ENCODE results near the gene KLHL25. TPM values are rescaled to one million over a fixed set of nuclear protein-coding genes. Genes with fewer than 3 reads are reported as not detected.

KLHL25 gene
- polyA plus RNA-seq, 2 of the 4 experiments (the other 2 are of a cell fraction), result 3.2 to 6.1 TPM

GRCh38 chr15:85785887-85786780 is 8.6 kb downstream of the KLHL25 start:
- peak; percentile 31 to 83 for DNase-seq (ENCODE audit: low read depth in 1 of 2, low spot score in 1 of 2)

GRCh38 chr15:85782064-85782463 is 12.7 kb downstream of the KLHL25 start:
- H3K4me3 ChIP-seq, result no peak overlapping the region
- ChIA-PET POLR2A (no interaction called here), CTCF (interaction anchor here (0.9 to 1.2 kb wide), 2 partner anchors 9 to 18 kb away, joined by 3 to 5 read pairs; no protein-coding TSS in a partner anchor)
- DNase-seq (ENCODE audit: low read depth in 1 of 2, low spot score in 1 of 2), result no peak
- 92% methylated on average over 6 of the region's 6 CpGs for WGBS (ENCODE audit: missing lambda C conversion rate)
- H3K4me2 ChIP-seq, result no peak overlapping the region
- H3K27ac ChIP-seq, result no peak overlapping the region
- ATAC-seq, result no peak
- no peak for FAIRE-seq
- peaks cover 19% of the 10 kb centered on the region for H3K4me1 ChIP-seq
- no peaks in the 10 kb centered on the region for H3K9me3 ChIP-seq
- TF ChIP-seq MAFK (IDR thresholded peaks at IDR 0.05; ENCODE audit: partially characterized antibody) (no peak), MYC (IDR thresholded peaks at IDR 0.05; ENCODE audit: borderline replicate concordance, low read length) (no peak), RARB (CRISPR knock-in tag; IDR thresholded peaks at IDR 0.05) (no peak), NPAS2 (CRISPR knock-in tag; IDR thresholded peaks at IDR 0.05; ENCODE audit: borderline replicate concordance) (no peak), HOXB5 (CRISPR knock-in tag; IDR thresholded peaks at IDR 0.05) (no peak), KDM1A (IDR thresholded peaks at IDR 0.05; ENCODE audit: low read depth) (no peak), PHF8 (IDR thresholded peaks at IDR 0.05; ENCODE audit: borderline replicate concordance, low read depth) (no peak), SMC3 (IDR thresholded peaks at IDR 0.05) (no peak), EHF (CRISPR knock-in tag; IDR thresholded peaks at IDR 0.05) (no peak), BCL3 (IDR thresholded peaks at IDR 0.05) (no peak), MAZ (IDR thresholded peaks at IDR 0.05; ENCODE audit: borderline replicate concordance, low read depth, low read length) (no peak), RCOR1 (IDR thresholded peaks at IDR 0.05; ENCODE audit: low read depth, low read length) (no peak), ZC3H11A (IDR thresholded peaks at IDR 0.05) (no peak), NFE2L2 (conservative IDR thresholded peaks at IDR 0.05; ENCODE audit: low read length) (no peak), RNF2 (IDR thresholded peaks at IDR 0.05; ENCODE audit: borderline replicate concordance, low read depth) (no peak), RFX5 (IDR thresholded peaks at IDR 0.05) (no peak), JUNB (IDR thresholded peaks at IDR 0.05) (no peak), E2F6 (IDR thresholded peaks at IDR 0.05; ENCODE audit: borderline replicate concordance, low read depth) (no peak)

More at GRCh38 chr15:85785887-85786780, 8.6 kb downstream of the KLHL25 start:
- POLR2A ChIA-PET, result interaction anchor here (1.1 to 1.3 kb wide), 2 partner anchors 8 to 9 kb away, joined by 4 read pairs; partner anchors contain the start of gene KLHL25
- FAIRE-seq (no peak), ATAC-seq (peak; percentile 85 to 88)
- Histone ChIP-seq H3K27ac (peak overlapping the region; percentile 41 to 76; a peak in 5 of 6 replicates), H3K4me1 (peaks cover 19% of the 10 kb centered on the region), H3K4me2 (peak overlapping the region; percentile 65), H3K4me3 (no peak overlapping the region), H3K9me3 (no peaks in the 10 kb centered on the region)
- TF ChIP-seq REST (IDR thresholded peaks at IDR 0.05) (no peak), CHD4 (IDR thresholded peaks at IDR 0.05; ENCODE audit: borderline replicate concordance) (no peak), FOSL2 (IDR thresholded peaks at IDR 0.05) (peak; percentile 24; the same call in 1 of the 2 replicates), FOSL2 (CRISPR knock-in tag; IDR thresholded peaks at IDR 0.05) (peak; percentile 24; the same call in 1 of the 2 replicates), HOXA7 (CRISPR knock-in tag; IDR thresholded peaks at IDR 0.05) (no peak), MAFK (IDR thresholded peaks at IDR 0.05; ENCODE audit: partially characterized antibody) (no peak)
- WGBS (ENCODE audit: missing lambda C conversion rate), result 37% methylated on average over 10 of the region's 10 CpGs
- CTCF ChIA-PET, result interaction anchor here (1.0 to 7.1 kb wide), 5 partner anchors 8 to 72 kb away, joined by 3 to 43 read pairs (median 3); no protein-coding TSS in a partner anchor

Measured in A549 (cell line).